ENCODE results near the gene TAF11L2.

- TF ChIP-seq POLR2A (IDR thresholded peaks at IDR 0.05) = no peak
- no peak for TF ChIP-seq CTCF (IDR thresholded peaks at IDR 0.05)
Measured at GRCh38 chr5:17481378-17481777, 16.7 kb upstream of the TAF11L2 start.
